Measurements from ENCODE around the gene WNT6.

DNA sequence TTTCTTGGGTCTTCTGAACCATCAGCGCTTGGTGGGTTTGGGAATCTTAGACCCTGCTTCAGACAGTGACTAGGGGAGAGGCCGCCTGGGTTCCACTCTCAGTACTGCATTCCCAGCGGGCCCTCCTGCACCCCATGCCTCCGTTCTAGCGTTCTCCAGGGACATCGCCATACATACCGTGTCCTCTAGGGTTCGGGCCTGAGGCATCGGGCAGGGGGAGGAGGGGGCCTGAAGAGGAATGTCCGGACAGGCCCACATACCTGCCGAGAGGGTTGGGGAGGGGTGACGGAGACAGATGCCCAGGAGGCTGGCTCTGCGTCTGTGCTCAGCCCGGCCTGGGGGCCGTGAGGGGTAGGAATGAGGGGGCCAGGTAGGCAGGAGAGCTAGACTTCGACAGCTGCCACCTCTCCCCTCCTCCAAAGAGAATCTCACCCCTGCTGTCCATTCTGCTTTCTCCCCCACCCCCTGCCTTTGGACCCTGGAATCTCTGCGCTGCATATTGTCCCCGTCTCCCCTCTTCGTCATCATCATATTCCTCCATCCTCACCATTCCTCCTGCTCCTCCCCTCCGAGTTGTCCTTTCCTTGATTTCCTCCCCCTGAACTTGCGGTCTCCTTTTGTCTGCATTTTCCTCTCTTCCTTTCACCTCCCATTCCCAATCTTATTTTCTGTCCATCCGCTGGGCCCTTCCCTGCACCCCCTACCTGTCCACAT is 13.2 kb downstream of the WNT6 start:
- TF ChIP-seq CTCF (IDR thresholded peaks at IDR 0.05) (no peak), POLR2A (IDR thresholded peaks at IDR 0.05) (no peak)

Measured in esophagus squamous epithelium (tissue), 4 donors.